Measurements from ENCODE around the gene STXBP1. TPM values are rescaled to one million over a fixed set of nuclear protein-coding genes. Genes with fewer than 3 reads are reported as not detected.

STXBP1 gene
- total and polyA plus RNA-seq, 2 of the 13 experiments (the other 11 are each of a cell fraction or from before 2014, with no cell fraction given), result 2.9 TPM

DNA sequence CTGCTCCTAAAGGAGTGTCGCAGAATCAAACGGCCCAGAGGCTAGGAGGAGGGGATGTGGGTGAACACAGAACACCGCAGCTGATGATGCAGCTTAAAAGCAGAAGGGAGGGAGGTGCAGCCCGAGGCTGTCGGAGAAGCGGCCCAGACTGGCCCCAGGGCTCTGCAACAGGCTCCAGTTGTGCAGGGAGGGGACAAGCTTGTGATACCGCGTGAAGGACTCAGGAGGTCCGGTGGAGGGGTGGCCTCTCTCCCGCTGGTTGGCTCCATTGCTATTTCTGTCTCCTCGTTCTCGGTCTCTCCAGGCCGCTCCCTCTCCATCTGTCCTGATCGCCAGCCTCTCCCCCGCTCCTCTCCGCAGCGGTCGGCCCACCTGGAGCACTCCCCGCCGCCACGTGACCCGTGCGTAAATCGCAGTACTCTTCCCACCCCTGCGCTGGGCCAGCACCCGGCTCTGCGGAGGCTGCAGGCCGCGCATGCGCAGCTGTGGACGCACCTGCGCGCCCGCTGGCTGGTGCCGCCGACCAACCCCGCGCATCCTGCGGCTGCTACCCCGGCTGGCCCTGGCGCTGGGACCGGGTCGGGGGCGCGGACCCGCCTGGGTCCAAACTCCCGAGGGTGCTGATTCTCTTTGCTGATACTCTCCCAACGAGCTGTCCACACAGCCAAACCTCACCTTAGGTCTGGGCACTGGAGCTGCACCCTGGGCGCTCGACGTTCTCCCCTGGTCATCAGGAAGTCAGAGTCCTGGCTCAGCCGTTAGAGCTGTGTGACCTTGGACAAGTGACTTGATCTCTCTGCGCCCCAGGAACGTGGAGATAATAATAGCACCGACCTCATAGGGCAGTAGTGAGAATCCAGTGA, 3.7 kb upstream of the STXBP1 start (continued):
- TF ChIP-seq ZFP36 (IDR thresholded peaks at IDR 0.05; ENCODE audit: borderline replicate concordance, low read depth, low read length, partially characterized antibody) (no peak), SMAD3 (CRISPR knock-in tag; IDR thresholded peaks at IDR 0.05) (no peak), CHCHD3 (CRISPR knock-in tag; IDR thresholded peaks at IDR 0.05) (no peak), TGIF2 (CRISPR knock-in tag; IDR thresholded peaks at IDR 0.05) (no peak), KDM5A (IDR thresholded peaks at IDR 0.05; ENCODE audit: borderline replicate concordance, low read length) (no peak), ZNF367 (CRISPR knock-in tag; IDR thresholded peaks at IDR 0.05; ENCODE audit: borderline replicate concordance) (no peak), ZNF782 (CRISPR knock-in tag; IDR thresholded peaks at IDR 0.05; ENCODE audit: borderline replicate concordance) (no peak), SNRNP70 (IDR thresholded peaks at IDR 0.05; ENCODE audit: low read depth, low read length) (no peak), ZBTB42 (CRISPR knock-in tag; IDR thresholded peaks at IDR 0.05) (0 out of 2 replicates have a peak, but pooled peaks have one; percentile 62), ZNF674 (CRISPR knock-in tag; IDR thresholded peaks at IDR 0.05; ENCODE audit: low read depth) (0 out of 2 replicates have a peak, but pooled peaks have one; percentile 52), GTF3A (CRISPR knock-in tag; conservative IDR thresholded peaks at IDR 0.05) (no peak), ZSCAN9 (CRISPR knock-in tag; IDR thresholded peaks at IDR 0.05; ENCODE audit: borderline replicate concordance) (0 out of 2 replicates have a peak, but pooled peaks have one; percentile 53), ZNF292 (CRISPR knock-in tag; IDR thresholded peaks at IDR 0.05; ENCODE audit: borderline replicate concordance, low read depth) (no peak), YEATS4 (CRISPR knock-in tag; IDR thresholded peaks at IDR 0.05; ENCODE audit: borderline replicate concordance) (no peak), FOXM1 (CRISPR knock-in tag; IDR thresholded peaks at IDR 0.05) (no peak), HIVEP1 (CRISPR knock-in tag; IDR thresholded peaks at IDR 0.05) (no peak)
- TF ChIP-seq, protein P1, sequence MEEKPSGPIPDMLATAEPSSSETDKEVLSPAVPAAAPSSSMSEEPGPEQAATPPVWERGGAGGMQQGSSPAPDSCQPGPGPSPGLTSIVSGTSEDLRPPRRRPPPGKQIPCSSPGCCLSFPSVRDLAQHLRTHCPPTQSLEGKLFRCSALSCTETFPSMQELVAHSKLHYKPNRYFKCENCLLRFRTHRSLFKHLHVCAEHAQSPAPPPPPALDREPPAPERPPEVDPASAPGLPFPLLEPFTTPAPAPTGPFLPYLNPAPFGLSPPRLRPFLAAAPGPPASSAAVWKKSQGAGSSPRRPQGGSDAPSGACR (CRISPR knock-in tag; IDR thresholded peaks at IDR 0.05), result no peak
- TF ChIP-seq, protein P2, sequence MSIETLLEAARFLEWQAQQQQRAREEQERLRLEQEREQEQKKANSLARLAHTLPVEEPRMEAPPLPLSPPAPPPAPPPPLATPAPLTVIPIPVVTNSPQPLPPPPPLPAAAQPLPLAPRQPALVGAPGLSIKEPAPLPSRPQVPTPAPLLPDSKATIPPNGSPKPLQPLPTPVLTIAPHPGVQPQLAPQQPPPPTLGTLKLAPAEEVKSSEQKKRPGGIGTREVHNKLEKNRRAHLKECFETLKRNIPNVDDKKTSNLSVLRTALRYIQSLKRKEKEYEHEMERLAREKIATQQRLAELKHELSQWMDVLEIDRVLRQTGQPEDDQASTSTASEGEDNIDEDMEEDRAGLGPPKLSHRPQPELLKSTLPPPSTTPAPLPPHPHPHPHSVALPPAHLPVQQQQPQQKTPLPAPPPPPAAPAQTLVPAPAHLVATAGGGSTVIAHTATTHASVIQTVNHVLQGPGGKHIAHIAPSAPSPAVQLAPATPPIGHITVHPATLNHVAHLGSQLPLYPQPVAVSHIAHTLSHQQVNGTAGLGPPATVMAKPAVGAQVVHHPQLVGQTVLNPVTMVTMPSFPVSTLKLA (IDR thresholded peaks at IDR 0.05), result peak; percentile 38
- TF ChIP-seq, protein P3, sequence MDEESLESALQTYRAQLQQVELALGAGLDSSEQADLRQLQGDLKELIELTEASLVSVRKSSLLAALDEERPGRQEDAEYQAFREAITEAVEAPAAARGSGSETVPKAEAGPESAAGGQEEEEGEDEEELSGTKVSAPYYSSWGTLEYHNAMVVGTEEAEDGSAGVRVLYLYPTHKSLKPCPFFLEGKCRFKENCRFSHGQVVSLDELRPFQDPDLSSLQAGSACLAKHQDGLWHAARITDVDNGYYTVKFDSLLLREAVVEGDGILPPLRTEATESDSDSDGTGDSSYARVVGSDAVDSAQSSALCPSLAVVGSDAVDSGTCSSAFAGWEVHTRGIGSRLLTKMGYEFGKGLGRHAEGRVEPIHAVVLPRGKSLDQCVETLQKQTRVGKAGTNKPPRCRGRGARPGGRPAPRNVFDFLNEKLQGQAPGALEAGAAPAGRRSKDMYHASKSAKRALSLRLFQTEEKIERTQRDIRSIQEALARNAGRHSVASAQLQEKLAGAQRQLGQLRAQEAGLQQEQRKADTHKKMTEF (CRISPR knock-in tag; IDR thresholded peaks at IDR 0.05), result peak; percentile 45; the same call in 1 of the 2 replicates
- TF ChIP-seq, protein P4, sequence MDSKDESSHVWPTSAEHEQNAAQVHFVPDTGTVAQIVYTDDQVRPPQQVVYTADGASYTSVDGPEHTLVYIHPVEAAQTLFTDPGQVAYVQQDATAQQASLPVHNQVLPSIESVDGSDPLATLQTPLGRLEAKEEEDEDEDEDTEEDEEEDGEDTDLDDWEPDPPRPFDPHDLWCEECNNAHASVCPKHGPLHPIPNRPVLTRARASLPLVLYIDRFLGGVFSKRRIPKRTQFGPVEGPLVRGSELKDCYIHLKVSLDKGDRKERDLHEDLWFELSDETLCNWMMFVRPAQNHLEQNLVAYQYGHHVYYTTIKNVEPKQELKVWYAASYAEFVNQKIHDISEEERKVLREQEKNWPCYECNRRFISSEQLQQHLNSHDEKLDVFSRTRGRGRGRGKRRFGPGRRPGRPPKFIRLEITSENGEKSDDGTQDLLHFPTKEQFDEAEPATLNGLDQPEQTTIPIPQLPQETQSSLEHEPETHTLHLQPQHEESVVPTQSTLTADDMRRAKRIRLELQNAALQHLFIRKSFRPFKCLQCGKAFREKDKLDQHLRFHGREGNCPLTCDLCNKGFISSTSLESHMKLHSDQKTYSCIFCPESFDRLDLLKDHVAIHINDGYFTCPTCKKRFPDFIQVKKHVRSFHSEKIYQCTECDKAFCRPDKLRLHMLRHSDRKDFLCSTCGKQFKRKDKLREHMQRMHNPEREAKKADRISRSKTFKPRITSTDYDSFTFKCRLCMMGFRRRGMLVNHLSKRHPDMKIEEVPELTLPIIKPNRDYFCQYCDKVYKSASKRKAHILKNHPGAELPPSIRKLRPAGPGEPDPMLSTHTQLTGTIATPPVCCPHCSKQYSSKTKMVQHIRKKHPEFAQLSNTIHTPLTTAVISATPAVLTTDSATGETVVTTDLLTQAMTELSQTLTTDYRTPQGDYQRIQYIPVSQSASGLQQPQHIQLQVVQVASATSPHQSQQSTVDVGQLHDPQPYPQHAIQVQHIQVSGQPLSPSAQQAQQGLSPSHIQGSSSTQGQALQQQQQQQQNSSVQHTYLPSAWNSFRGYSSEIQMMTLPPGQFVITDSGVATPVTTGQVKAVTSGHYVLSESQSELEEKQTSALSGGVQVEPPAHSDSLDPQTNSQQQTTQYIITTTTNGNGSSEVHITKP (CRISPR knock-in tag; IDR thresholded peaks at IDR 0.05; ENCODE audit: low read depth), result peak; percentile 49; the same call in 1 of the 2 replicates
- TF ChIP-seq, protein P5, sequence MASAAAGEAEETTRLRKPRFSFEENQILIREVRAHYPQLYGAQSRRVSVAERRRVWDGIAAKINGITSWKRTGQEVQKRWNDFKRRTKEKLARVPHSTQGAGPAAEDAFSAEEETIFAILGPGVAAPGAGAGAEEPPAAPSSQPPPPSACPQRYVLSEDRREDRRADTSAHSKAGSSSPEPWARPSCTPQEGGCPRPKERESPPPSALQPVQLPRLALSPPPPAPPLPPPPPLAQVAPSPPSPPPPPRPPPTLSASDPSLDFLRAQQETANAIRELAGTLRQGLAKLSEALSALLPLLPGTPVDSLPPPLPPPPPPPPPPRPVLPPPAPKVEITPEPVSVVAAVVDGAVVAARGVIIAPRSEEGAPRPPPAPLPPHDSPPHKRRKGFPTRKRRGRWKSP (CRISPR knock-in tag; IDR thresholded peaks at IDR 0.05), result no peak; the same call in none of the 2 replicates

Measured in HepG2 (cell line).